GM13977 (cell line): Measurements from ENCODE around the gene USP14.
"Not testable (repeated sequence)": the region's sequence is repeated elsewhere in the genome, so short reads cannot be mapped to it uniquely, and the experiment has no call there.

ENCODE experiments used
- DNase-seq: peaks from one replicate; pipeline ENCODE4 v3.0.0; 2012; ENCODE audit warnings: low spot score
- CTCF ChIP-seq: IDR thresholded peaks from 2 replicates; pipeline ENCODE4 v1.5.1; 2012; ENCODE audit warnings: mild to moderate bottlenecking, control low read depth; ENCODE audit not compliant: insufficient read depth; ENCODE audit errors: extremely low read depth, missing control alignments
- in situ Hi-C: fragments of 300-500 bp; cut with MboI; formaldehyde crosslinking; loops from one replicate; pipeline ENCODE4 v1.12.0; 2022; ENCODE audit warnings: low sequenced_read_pairs, low pct_unique_long_range_greater_than_20kb, mixed read lengths, inconsistent platforms; ENCODE audit not compliant: unreplicated experiment

USP14 gene

GRCh38 chr18:135045-135444 is 23.3 kb upstream of the USP14 start:
- in situ Hi-C loops: no loop called here

GRCh38 chr18:136433-136832 is 21.9 kb upstream of the USP14 start:
- no peak for TF ChIP-seq CTCF
- in situ Hi-C loops: no loop called here
- no peak for DNase-seq

More at GRCh38 chr18:135045-135444, 23.3 kb upstream of the USP14 start:
- DNase-seq: no peak
- TF ChIP-seq CTCF: no peak

DNA sequence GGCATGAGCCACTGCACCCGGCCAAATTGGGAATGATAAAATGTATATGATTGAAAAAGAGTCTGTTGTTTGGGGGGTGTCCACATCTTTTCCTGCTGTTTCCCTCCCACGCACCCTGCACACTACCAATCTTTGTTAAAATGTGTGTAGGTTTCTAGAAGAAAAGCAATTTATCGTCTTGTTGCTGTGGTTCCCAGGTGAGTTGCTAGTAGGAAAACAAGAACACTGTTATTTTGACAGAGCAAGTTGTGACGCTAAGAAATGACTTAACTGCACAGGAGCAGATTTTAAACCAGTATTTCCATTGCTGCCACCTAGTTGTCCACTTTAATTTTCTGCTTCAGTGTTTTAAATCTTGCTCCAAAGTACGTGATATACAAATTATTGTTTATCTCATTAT is 21.0 kb upstream of the USP14 start:
- in situ Hi-C loops: no loop called here
- TF ChIP-seq CTCF: no peak
- no peak for DNase-seq

DNA sequence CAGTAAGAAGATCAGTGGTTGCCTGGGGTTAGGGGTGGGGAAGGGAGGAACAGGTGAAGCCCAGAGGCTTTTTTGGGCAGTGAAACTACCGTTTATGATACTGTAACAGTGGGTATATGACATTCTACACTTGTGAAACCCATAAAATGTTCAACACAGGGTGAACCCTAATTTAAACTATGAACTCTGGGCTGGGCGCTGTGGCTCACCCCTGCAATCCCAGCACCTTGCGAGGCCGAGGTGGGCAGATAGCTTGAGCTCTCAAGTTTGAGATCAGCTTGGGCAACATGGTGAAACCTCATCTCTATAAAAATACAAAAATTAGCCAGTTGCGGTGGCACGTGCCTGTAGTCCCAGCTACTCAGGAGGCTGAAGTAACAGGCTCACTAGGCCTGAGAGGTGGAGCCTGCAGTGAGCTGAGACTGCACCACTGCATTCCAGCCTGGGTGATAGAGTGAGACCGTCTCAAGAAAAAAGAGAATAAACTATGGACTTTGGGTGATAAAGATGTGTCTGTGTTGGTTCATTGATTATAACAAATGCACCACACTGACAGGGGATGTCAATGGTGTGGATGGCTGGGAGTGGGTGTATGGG is 17.6 kb upstream of the USP14 start:
- TF ChIP-seq CTCF: no peak
- DNase-seq: no peak
- in situ Hi-C loops: no loop called here

DNA sequence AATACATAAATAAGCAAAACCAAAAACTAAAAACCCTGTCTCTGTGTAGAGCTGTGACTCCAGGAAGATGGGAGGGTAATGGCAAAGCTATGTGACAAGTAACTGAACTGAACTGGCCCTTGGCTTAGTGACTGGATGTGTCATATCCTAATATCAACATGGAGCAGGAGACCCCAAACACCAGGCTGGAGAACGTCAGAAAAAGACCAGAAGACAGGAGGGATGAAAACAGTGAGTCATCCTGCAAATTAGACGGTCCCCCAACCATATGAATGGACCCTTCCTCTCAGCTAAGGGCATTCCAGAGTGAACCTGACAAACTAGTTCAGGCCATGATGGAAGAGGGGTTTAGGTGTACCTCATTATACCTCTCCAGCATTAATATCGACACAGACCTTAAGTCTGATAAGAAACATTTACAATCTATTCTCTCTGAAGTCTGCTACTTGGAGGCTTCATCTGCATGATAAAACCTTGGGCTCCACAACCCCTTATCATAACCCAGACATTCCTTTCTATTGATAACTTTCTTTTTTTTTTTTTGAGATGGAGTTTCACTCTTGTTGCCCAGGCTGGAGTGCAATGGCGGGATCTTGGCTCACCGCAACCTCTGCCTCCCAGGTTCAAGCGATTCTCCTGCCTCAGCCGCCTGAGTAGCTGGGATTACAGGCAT is 15.6 kb upstream of the USP14 start:
- in situ Hi-C loops, DNase-seq: not testable (repeated sequence)

DNA sequence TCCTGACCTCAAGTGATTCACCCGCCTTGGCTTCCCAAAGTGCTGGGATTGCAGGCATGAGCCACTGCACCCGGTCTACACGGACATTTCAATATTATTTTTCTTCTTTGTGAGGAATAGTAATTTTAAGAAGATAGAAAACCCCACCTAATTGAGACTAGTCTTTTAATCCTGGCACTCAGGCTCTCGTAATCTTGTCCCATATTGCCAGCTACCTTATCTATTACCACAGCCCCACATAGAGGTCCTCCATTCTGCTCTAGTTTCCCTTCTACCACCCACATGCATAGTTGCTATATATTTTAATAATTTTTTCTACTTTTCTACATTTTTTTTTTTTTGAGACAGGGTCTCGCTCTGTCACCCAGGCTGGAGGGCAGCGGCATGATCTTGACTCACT is 9.5 kb upstream of the USP14 start:
- no peak for DNase-seq
- in situ Hi-C loops: no loop called here
- TF ChIP-seq CTCF: no peak

DNA sequence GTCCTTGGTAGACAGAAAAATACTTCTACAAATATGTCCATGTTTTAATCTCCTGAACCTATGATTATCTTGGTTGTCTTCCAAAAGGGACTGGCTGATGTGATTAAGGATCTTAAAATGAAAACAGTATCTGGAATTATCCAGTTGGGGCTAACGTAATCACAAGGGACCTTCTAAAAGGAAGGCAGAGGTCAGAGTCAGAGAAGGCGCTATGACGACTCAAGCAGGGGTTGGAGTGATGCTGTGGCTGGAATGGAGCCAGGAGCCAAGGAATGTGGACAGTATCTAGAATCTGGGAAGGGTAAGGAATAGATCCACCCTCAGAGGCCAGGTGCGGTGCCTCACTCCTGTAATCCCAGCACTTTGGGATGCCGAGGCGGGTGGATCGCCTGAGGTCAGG is 4.2 kb upstream of the USP14 start:
- DNase-seq: no peak
- no peak for TF ChIP-seq CTCF
- in situ Hi-C loops: no loop called here
